GM12892 (cell line): ENCODE data around the gene FAM107B.

Experiments used
- POLR2A ChIP-seq: IDR thresholded peaks from 2 replicates; pipeline ENCODE4 v1.6.1; 2011; ENCODE audit warnings: low read depth, low read length, control low read depth
- POLR2AphosphoS5 ChIP-seq: IDR thresholded peaks from 2 replicates; pipeline ENCODE4 v1.6.1; 2011; ENCODE audit warnings: low read depth, low read length, control low read depth
- TAF1 ChIP-seq: IDR thresholded peaks from 2 replicates; pipeline ENCODE4 v1.6.1; 2011; ENCODE audit warnings: low read depth, mild to moderate bottlenecking, control low read depth, low read length, borderline replicate concordance

GRCh38 chr10:14695847-14696480, 78.7 kb downstream of the FAM107B start:
- no peak for TF ChIP-seq TAF1
- TF ChIP-seq POLR2AphosphoS5 = no peak
- TF ChIP-seq POLR2A = no peak
